ENCODE measurements around the gene TOM1L2. TPM values are rescaled to one million over a fixed set of nuclear protein-coding genes. Genes with fewer than 3 reads are reported as not detected.
A peak's percentile ranks its signal among the peaks of the same experiment; 100 is the strongest.

TOM1L2 gene
- total RNA-seq, 1 experiment from 2014 or later = 32.0 TPM

- no peak for DNase-seq (ENCODE audit: low read depth in 1 of 2, low spot score in 2 of 2)
- H3K9me3 ChIP-seq (replicated peaks) = no peaks in the 10 kb centered on the region
- peaks cover 27% of the 10 kb centered on the region for H3K36me3 ChIP-seq
- H3K4me3 ChIP-seq = no peak overlapping the region
- H3K27me3 ChIP-seq (replicated peaks) = no peaks in the 10 kb centered on the region
- H3K4me1 ChIP-seq (replicated peaks) = peaks cover 7% of the 10 kb centered on the region
- no peak overlapping the region for H3K27ac ChIP-seq
Measured at GRCh38 chr17:17848311-17849082, 123.7 kb downstream of the TOM1L2 start.

GRCh38 chr17:17847726-17848125, 124.5 kb downstream of the TOM1L2 start:
- DNase-seq (ENCODE audit: low read depth in 1 of 2, low spot score in 2 of 2) = no peak
- H3K9me3 ChIP-seq (replicated peaks) = no peaks in the 10 kb centered on the region

DNA sequence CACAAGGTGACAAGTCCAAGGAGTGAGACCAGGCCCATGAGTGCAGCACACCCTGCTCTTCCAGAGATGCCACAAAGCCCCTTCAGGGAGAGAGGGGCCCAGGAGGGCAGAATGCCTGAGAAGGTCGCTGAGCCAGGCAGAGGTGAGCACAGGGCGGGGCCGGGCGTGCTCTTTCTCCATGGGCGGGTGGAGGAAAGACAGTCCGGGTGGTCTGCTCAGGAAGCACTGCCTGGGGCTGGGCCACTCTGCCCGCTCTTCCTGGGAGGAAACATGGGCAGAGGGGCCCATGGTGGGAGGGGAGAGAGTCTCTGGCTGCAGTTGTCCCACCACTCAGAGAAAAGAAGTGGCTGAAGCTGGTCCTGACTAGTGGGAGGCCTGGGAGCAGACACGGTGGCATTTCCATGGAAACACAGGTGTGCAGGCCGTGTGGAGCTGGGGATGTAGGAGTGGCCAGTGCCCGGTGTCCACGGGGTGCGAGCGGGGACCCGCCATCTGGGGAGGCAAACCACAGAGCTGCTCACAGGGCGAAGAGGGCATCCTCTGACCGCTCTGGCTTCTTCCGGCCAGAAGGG, 125.0 kb downstream of the TOM1L2 start:
- Histone ChIP-seq H3K36me3 (peaks cover 27% of the 10 kb centered on the region), H3K4me1 (replicated peaks) (no peaks in the 10 kb centered on the region), H3K4me3 (no peak overlapping the region), H3K27me3 (replicated peaks) (no peaks in the 10 kb centered on the region), H3K27ac (no peak overlapping the region), H3K9me3 (replicated peaks) (no peaks in the 10 kb centered on the region)
- no peak for DNase-seq (ENCODE audit: low read depth in 1 of 2, low spot score in 2 of 2)

More at GRCh38 chr17:17847726-17848125, 124.5 kb downstream of the TOM1L2 start:
- H3K36me3 ChIP-seq = peaks cover 27% of the 10 kb centered on the region
- H3K4me3 ChIP-seq = no peak overlapping the region
- H3K4me1 ChIP-seq (replicated peaks) = no peaks in the 10 kb centered on the region
- H3K27ac ChIP-seq = no peak overlapping the region
- no peaks in the 10 kb centered on the region for H3K27me3 ChIP-seq (replicated peaks)

DNA sequence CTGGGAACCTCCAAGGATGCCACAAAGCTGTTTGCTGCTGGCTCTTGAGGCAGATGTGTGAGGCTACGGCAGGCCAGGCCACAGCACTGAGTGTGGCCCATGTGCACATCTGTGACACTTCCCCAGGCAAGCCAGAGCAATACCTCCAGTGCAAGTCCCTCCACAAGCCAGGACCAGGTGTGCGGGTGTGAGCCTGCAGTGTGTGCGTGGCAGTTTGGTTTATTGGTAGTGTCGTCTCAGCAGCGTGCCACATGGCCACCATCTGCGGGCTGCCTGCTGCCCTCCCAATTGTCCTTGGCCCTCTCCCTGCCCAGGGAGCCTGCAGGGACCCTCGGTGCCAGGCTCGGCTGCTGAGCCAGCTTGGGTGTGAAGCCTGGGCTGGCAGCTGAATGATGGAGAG, 125.6 kb downstream of the TOM1L2 start:
- Histone ChIP-seq H3K27ac (no peak overlapping the region), H3K36me3 (peaks cover 27% of the 10 kb centered on the region), H3K4me3 (no peak overlapping the region), H3K9me3 (replicated peaks) (no peaks in the 10 kb centered on the region), H3K27me3 (replicated peaks) (no peaks in the 10 kb centered on the region), H3K4me1 (replicated peaks) (no peaks in the 10 kb centered on the region)
- DNase-seq (ENCODE audit: low read depth in 1 of 2, low spot score in 2 of 2) = no peak

- Histone ChIP-seq H3K9me3 (replicated peaks) (no peaks in the 10 kb centered on the region), H3K27me3 (replicated peaks) (no peaks in the 10 kb centered on the region), H3K27ac (no peak overlapping the region), H3K36me3 (peaks cover 27% of the 10 kb centered on the region), H3K4me1 (replicated peaks) (peaks cover 4% of the 10 kb centered on the region), H3K4me3 (no peak overlapping the region)
- no peak for DNase-seq (ENCODE audit: low read depth in 1 of 2, low spot score in 2 of 2)
Measured at GRCh38 chr17:17846003-17846402, 126.2 kb downstream of the TOM1L2 start.

DNA sequence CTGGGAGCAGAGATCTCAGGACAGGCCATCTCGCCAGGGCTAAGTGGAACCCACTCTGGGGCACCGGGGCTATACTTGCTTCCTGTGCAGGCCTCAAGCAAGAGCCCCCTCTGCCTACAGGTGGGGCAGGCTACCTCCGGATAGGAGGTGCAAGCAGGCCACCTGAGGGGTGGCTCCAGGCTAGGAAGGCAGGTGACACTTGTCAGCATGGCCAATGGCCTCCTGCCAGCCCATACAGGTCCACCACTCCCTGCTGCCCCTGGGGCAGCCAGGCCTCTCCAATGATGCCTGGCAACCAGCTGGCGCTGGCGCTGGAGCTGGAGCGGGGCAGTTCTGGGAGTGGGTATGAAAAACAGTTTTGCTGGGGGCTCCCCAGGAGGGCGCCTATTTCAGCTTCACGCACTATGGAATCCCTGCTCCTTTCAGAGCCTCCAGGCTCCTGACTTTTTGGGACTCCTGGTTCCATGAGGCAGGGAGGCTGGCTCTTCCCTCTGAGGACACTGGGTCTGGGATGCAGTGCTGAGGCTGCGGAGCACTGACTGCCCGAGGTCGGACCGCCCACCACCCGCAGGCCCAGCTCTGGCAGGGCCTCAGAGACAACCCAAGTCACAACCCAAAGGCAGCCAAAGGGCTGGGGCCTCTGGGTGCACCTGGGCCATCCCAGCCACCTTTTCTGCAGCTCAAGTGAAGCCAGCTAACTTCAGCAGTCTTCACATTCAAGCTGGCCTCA, 127.0 kb downstream of the TOM1L2 start:
- H3K27ac ChIP-seq = no peak overlapping the region

DNA sequence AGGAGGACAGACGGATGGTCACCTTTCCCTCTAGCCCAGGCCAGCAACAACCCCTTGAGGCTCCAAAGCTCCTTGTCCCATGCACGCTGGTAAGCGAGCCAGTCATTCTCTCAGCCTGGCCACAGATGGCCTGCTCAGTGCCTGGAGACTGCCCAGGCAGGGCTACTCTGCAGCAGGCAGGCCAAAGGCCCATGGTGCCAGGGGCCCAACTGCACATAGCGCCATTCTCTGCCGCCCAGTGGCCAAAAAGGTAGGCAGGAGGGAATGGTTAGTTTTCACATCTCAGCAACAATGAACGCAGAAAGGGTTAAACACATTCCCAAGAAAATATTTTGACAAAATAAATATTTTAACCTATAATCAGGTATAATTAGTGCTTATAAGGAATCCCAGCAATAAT, 127.7 kb downstream of the TOM1L2 start:
- Histone ChIP-seq H3K27me3 (replicated peaks) (no peaks in the 10 kb centered on the region), H3K9me3 (replicated peaks) (no peaks in the 10 kb centered on the region), H3K36me3 (peaks cover 22% of the 10 kb centered on the region), H3K27ac (no peak overlapping the region), H3K4me1 (replicated peaks) (peaks cover 19% of the 10 kb centered on the region), H3K4me3 (no peak overlapping the region)
- DNase-seq (ENCODE audit: low read depth in 1 of 2, low spot score in 2 of 2) = no peak

More for the DNA sequence above, 127.0 kb downstream of the TOM1L2 start:
- H3K9me3 ChIP-seq (replicated peaks) = no peaks in the 10 kb centered on the region
- H3K4me1 ChIP-seq (replicated peaks) = peaks cover 12% of the 10 kb centered on the region
- DNase-seq (ENCODE audit: low read depth in 1 of 2, low spot score in 2 of 2) = no peak
- H3K27me3 ChIP-seq (replicated peaks) = no peaks in the 10 kb centered on the region
- peaks cover 27% of the 10 kb centered on the region for H3K36me3 ChIP-seq
- H3K4me3 ChIP-seq = no peak overlapping the region

DNA sequence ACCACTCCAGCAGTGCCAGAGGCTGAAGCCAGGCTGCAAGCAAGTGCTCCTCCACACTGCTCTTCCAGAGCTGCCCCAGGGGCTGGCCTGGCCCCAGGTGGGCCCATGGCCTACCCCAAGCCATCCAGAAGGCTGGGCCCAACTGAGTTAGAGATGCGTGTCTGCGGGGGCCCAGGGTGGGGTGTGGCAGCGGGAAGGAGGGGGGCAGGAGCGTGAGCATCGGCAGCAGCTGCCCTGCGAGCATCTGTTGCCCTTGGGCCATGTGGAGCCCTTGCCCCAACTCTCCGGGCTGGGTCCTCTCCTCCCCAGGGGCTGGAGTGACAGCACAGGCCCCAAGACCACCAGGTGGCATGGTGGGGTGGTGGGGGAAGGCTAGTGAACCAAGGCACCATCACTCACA, 128.1 kb downstream of the TOM1L2 start:
- Histone ChIP-seq H3K27ac (no peak overlapping the region), H3K4me1 (replicated peaks) (peaks cover 23% of the 10 kb centered on the region), H3K36me3 (peaks cover 22% of the 10 kb centered on the region), H3K9me3 (replicated peaks) (no peaks in the 10 kb centered on the region), H3K4me3 (no peak overlapping the region), H3K27me3 (replicated peaks) (no peaks in the 10 kb centered on the region)
- DNase-seq (ENCODE audit: low read depth in 1 of 2, low spot score in 2 of 2) = no peak

- Histone ChIP-seq H3K27me3 (replicated peaks) (no peaks in the 10 kb centered on the region), H3K4me3 (no peak overlapping the region), H3K9me3 (replicated peaks) (no peaks in the 10 kb centered on the region), H3K36me3 (peaks cover 18% of the 10 kb centered on the region), H3K4me1 (replicated peaks) (peaks cover 33% of the 10 kb centered on the region), H3K27ac (no peak overlapping the region)
- DNase-seq (ENCODE audit: low read depth in 1 of 2, low spot score in 2 of 2) = no peak
Measured at GRCh38 chr17:17843096-17843495, 129.1 kb downstream of the TOM1L2 start.

- DNase-seq (ENCODE audit: low read depth in 1 of 2, low spot score in 2 of 2) = no peak
- no peaks in the 10 kb centered on the region for H3K27me3 ChIP-seq (replicated peaks)
- no peak overlapping the region for H3K27ac ChIP-seq
- H3K9me3 ChIP-seq (replicated peaks) = no peaks in the 10 kb centered on the region
- H3K4me1 ChIP-seq (replicated peaks) = peaks cover 41% of the 10 kb centered on the region
- peaks cover 12% of the 10 kb centered on the region for H3K36me3 ChIP-seq
- H3K4me3 ChIP-seq = no peak overlapping the region
Measured at GRCh38 chr17:17842111-17842876, 129.9 kb downstream of the TOM1L2 start.

DNA sequence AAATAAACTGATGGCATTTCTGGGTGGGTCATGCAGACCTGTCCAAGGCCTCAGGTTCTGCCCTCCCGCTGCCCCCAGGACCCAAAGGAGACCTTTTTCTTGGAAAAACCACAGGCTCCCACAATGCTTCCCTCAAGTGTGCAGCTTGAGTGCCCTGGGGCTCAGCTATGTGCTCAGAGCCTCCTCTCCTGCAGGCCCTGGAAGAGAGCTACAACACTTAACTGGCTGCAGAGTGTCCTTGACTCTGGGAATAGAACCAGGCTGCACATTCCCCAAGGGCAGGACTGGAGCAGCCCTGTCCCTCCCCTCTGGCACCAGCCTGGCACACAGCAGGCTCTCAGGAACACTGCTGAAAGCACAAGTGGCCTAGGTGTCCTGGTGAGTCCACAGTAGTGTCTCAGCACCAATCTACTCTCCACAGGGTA, 130.6 kb downstream of the TOM1L2 start:
- Histone ChIP-seq H3K27me3 (replicated peaks) (no peaks in the 10 kb centered on the region), H3K36me3 (peaks cover 7% of the 10 kb centered on the region), H3K27ac (no peak overlapping the region), H3K4me1 (replicated peaks) (peaks cover 47% of the 10 kb centered on the region), H3K4me3 (no peak overlapping the region), H3K9me3 (replicated peaks) (no peaks in the 10 kb centered on the region)
- DNase-seq (ENCODE audit: low read depth in 1 of 2, low spot score in 2 of 2) = no peak

- peaks cover 5% of the 10 kb centered on the region; the same call in 1 of the 2 replicates for H3K36me3 ChIP-seq
- no peaks in the 10 kb centered on the region for H3K9me3 ChIP-seq (replicated peaks)
- H3K27ac ChIP-seq = peak overlapping the region; percentile 92; the same call in 1 of the 2 replicates
- H3K4me3 ChIP-seq = no peak overlapping the region
- no peaks in the 10 kb centered on the region for H3K27me3 ChIP-seq (replicated peaks)
- no peak for DNase-seq (ENCODE audit: low read depth in 1 of 2, low spot score in 2 of 2)
- H3K4me1 ChIP-seq (replicated peaks) = peaks cover 48% of the 10 kb centered on the region
Measured at GRCh38 chr17:17840751-17841591, 131.2 kb downstream of the TOM1L2 start.
